NCI-H1105 (cell line): Measurements from ENCODE around the gene ST7.

Source experiments
- DNase-seq: peaks from one replicate; lab custom pipeline; 2025; lab: John Stamatoyannopoulos, UW

Gene ST7

GRCh38 chr7:116978006-116978405 is 24.7 kb downstream of the ST7 start:
- no peak for DNase-seq

DNA sequence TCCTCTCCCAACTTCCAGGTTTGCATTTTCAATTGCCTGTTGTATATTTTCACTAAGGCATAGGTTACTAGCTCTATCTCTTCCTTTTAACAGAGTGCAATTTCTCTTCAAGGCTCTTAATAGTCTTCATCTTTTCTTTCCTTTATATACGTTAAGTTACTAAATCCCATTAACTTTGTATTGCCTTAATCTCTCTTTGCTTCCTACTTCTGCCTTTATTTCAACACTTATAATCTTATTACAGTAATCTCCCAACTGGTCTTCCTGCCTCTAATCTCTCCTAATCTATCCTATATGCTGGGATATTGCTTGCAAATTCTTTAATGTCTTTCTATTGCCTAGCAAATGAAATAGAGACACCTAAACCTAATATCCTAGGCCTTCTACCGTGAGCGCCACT is 26.1 kb downstream of the ST7 start:
- no peak for DNase-seq

DNA sequence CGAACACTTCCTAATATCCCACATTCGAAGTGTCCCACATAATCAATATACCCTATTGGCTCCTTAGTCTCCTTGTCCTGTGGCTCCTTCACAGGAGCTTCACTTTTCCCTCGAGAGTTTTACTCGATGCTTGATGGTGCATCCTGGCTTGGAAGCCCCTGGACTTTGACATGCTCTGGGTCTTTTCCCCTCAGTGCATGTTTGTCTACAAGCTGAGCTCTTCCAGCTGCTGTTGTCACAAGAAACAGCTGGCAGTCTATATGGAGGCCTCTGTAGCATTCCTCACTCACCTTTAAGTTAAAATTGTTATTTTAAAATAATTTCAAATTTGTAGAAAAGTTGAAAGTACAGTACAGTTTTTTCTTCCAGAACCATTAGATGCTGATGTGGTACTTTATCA is 27.1 kb downstream of the ST7 start:
- DNase-seq: no peak

- no peak for DNase-seq
Measured at GRCh38 chr7:116981939-116982338, 28.6 kb downstream of the ST7 start.

GRCh38 chr7:116984511-116984910 is 31.2 kb downstream of the ST7 start:
- no peak for DNase-seq

GRCh38 chr7:116984917-116985316 is 31.6 kb downstream of the ST7 start:
- DNase-seq: peak; percentile 15

- no peak for DNase-seq
Measured at GRCh38 chr7:116985575-116985974, 32.3 kb downstream of the ST7 start.

GRCh38 chr7:116986611-116987565 is 33.6 kb downstream of the ST7 start:
- DNase-seq: no peak

DNA sequence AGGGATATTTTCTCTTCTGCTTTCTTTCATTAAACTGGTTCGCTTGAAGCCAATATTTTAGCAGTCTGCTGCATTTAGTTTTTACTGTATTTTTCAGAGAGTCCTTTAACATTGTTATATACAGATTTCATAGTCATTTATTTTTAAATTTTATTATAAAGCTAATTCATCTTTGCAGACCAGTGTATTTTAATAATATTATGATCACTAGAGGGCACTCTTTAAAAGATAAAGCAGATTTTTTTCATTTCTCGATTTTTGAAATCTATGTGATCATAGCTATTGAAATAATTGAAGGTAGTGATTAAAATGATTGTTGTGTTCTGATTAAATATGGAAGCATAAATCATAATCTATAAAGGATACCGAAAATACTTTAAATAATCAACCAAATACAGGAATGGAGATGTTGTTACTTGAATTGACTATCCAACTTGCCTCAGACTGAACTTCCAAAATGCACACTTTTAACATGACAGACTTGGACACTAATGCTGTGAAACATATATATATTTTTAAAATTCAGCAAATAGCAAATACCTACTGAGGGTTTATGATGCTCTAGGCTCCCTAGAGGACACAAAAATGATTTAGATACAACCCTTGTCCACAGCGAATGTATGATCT is 35.2 kb downstream of the ST7 start:
- DNase-seq: peak; percentile 9

- DNase-seq: no peak
Measured at GRCh38 chr7:116990056-116990455, 36.8 kb downstream of the ST7 start.

- DNase-seq: no peak
Measured at GRCh38 chr7:116991233-116991632, 37.9 kb downstream of the ST7 start.

DNA sequence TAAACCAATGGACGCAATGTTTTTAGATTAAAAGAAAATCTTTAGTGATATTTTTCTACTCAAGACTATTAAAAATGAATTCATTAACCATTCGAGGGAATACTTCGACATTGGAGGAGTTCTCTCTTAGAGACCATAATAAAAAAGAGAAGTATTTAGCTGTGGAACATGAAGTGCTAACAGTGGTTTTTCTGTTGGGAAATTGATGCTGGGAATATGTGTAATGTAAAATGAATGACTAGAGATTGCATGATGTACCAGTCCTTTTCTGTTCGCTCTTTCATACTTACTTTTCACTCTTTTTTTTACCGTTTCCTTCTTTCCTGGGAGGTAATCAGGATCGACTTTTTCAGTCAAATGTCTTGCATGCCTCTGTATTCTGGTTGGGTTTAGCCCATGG is 41.3 kb downstream of the ST7 start:
- DNase-seq: no peak

- no peak for DNase-seq
Measured at GRCh38 chr7:116997972-116998371, 44.7 kb downstream of the ST7 start.

DNA sequence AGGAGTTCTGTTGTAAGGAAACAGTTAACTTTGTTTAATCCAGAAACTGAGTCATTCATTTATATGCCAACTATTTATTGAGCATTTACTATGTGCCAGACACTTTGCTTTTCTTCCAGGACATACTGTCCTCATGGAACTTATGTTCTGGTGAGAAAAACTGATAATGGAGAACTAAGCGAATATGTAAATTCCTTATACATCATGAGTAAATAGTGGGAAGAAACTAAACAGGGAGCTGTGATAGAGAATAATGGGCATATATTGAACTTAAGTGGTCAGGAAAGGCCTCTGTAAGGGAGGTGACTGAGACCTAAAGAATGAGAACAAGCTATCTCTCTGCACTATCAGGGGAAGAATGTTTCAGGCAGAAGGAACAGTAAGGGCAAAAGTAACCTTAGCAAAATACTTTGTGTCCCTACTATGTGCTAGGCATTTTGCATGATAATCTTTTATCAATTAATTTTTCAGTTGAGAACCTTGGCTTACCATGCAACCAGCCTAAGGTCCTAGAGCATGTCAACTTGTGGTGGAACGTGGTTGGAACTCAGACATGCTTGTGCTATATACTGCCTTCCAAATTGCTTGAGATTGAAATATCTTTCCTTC is 45.4 kb downstream of the ST7 start:
- no peak for DNase-seq

DNA sequence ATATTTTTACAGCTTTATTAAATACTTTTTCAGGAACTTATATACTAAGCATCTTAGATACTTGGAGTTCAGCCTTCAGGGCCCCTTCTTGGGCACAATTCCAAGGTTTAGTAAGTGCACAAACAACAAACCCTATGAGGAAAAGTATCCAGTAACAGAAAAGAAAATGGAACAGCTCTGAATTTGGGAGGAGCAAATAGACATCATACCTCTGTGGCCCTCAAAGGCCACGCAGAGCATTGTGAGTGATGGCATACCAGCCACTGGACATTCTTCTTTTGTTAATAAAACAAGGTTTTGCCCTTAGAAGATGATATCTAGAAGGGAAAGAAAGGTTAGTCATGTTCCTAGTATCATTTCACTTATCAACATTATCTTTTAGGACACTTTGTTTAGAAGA is 46.0 kb downstream of the ST7 start:
- no peak for DNase-seq

- no peak for DNase-seq
Measured at GRCh38 chr7:117001283-117001682, 48.0 kb downstream of the ST7 start.

GRCh38 chr7:117004899-117005298 is 51.6 kb downstream of the ST7 start:
- no peak for DNase-seq

DNA sequence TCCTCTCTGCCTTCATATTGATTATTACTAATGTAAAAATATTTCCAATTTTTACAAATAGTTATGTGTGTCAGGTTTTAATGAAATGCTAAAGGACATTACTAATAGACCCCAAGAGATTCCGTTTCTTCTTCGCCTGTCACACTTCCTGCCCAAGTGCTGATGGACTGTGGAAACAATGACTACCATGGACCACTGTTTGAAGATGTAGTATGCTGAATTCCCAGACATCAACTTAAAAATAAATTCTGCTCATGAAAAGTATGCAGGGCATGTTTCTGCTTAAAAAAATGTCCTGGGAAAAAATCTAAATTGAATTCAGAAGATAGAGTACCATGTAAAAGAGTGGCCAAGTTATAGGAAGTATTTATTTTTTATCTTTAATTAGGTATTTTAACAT is 52.1 kb downstream of the ST7 start:
- no peak for DNase-seq

GRCh38 chr7:117006907-117007684 is 53.8 kb downstream of the ST7 start:
- DNase-seq: no peak

- DNase-seq: no peak
Measured at GRCh38 chr7:117008118-117008885, 55.0 kb downstream of the ST7 start.

DNA sequence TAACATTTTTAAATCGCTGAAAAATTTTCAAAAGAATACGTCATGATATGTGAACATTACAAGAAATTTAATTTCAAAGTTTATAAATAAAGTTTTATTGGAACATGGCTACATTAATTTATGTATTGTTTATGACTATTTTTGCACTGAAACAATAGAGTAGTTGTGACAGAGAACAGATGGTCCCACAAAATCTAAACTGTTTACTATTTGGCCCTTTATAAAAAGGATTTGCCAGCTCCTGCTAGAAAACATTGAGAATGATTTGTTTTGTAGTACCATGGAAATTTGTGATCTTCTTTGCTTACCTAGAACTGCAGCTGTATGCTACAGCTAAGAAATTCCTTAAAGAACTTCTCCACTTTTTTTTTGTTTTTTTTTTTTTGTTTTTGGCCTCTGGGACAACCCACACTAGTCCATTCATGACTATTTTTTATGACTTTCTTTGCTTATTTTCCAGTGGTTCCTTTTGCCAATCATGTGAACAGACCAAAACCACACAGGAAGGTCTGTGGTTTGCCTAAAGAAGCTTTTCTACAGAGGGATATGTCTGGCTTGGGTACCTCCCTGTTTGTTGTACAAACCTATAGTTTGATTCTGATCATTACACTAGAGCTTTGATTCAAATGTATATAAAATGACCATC is 55.7 kb downstream of the ST7 start:
- DNase-seq: no peak
